Neural cell (in vitro differentiated cells): ENCODE results near the gene TMEM86A. TPM values are rescaled to one million over a fixed set of nuclear protein-coding genes. Genes with fewer than 3 reads are reported as not detected.

Source experiments
- H2AFZ ChIP-seq: fragments of 200-600, 300-800 bp; sonication (generic), shearing (Covaris generic); 2 replicates; pipeline ENCODE4 v1.6.0; 2014; ENCODE audit warnings: low read depth, mild to moderate bottlenecking, antibody characterized with exemption, low read length, moderate library complexity
- H3F3A ChIP-seq: fragments of 200-600 bp; shearing (Covaris generic); 2 replicates; pipeline ENCODE4 v1.6.1; 2016; ENCODE audit warnings: mild to moderate bottlenecking, moderate library complexity, mixed read lengths, antibody characterized with exemption, low read length; ENCODE audit not compliant: insufficient read depth, poor library complexity, severe bottlenecking
- H3K27ac ChIP-seq: fragments of 200-600, 300-800 bp; sonication (generic), shearing (Covaris generic); 2 replicates; pipeline ENCODE4 v1.5.1; 2014; ENCODE audit warnings: mild to moderate bottlenecking, low read length, moderate library complexity
- H3K27me3 ChIP-seq: fragments of 300-800, 200-600 bp; sonication (generic), shearing (Covaris generic); 2 replicates; pipeline ENCODE4 v1.6.0; 2014; ENCODE audit warnings: mild to moderate bottlenecking, low read depth, low read length, moderate library complexity; ENCODE audit not compliant: insufficient read depth
- H3K36me3 ChIP-seq: fragments of 300-800, 200-600 bp; sonication (generic), shearing (Covaris generic); 2 replicates; pipeline ENCODE4 v1.5.1; 2014; ENCODE audit warnings: mild to moderate bottlenecking, antibody characterized with exemption, low read length, moderate library complexity; ENCODE audit not compliant: insufficient read depth
- H3K4me2 ChIP-seq: fragments of 300-800, 200-600 bp; sonication (generic), shearing (Covaris generic); 2 replicates; pipeline ENCODE4 v1.6.0; 2014; ENCODE audit warnings: mild to moderate bottlenecking, low read length
- H3K4me3 ChIP-seq: fragments of 300-800, 200-600 bp; sonication (generic), shearing (Covaris generic); 2 replicates; pipeline ENCODE4 v1.5.1; 2014; ENCODE audit warnings: mild to moderate bottlenecking, low read length, moderate library complexity
- H3K79me2 ChIP-seq: fragments of 200-600 bp; shearing (Covaris generic); replicated peaks from 2 replicates; pipeline ENCODE4 v1.6.0; 2014; ENCODE audit warnings: mild to moderate bottlenecking, low read length, moderate library complexity; ENCODE audit not compliant: insufficient read depth
- H3K9ac ChIP-seq: fragments of 300-800, 200-600 bp; sonication (generic), shearing (Covaris generic); 2 replicates; pipeline ENCODE4 v1.6.1; 2016; ENCODE audit warnings: mild to moderate bottlenecking, low read length, mixed read lengths
- H3K9me2 ChIP-seq: fragments of 200-600 bp; shearing (Covaris generic); 2 replicates; pipeline ENCODE4 v1.6.1; 2016; ENCODE audit warnings: mild to moderate bottlenecking, low read length, mixed read lengths; ENCODE audit not compliant: insufficient read depth
- H3K9me3 ChIP-seq: fragments of 200-600, 300-800 bp; sonication (generic), shearing (Covaris generic); 2 replicates; pipeline ENCODE4 v1.6.1; 2016; ENCODE audit warnings: mild to moderate bottlenecking, mixed run types, low read length, moderate library complexity, mixed read lengths
- H4K20me1 ChIP-seq: fragments of 200-600 bp; shearing (Covaris generic); 2 replicates; pipeline ENCODE4 v1.6.1; 2016; ENCODE audit warnings: mild to moderate bottlenecking, mixed run types; ENCODE audit not compliant: insufficient read depth
- CTCF ChIP-seq: fragments of 450-650 bp; IDR thresholded peaks from 2 replicates; pipeline ENCODE4 v1.5.1; 2014; ENCODE audit warnings: antibody characterized with exemption, mild to moderate bottlenecking, moderate library complexity; ENCODE audit not compliant: poor library complexity, severe bottlenecking
- EP300 ChIP-seq: fragments of 450-650 bp; conservative IDR thresholded peaks from 2 replicates; pipeline ENCODE4 v1.6.1; 2014; ENCODE audit warnings: antibody characterized with exemption, mild to moderate bottlenecking, moderate library complexity; ENCODE audit not compliant: poor library complexity, severe bottlenecking
- EZH2 ChIP-seq: fragments of 200-600, 300-800 bp; shearing (Covaris generic), sonication (generic); IDR thresholded peaks from 2 replicates; pipeline ENCODE4 v1.6.1; 2014; ENCODE audit warnings: antibody characterized with exemption, low read length, borderline replicate concordance, mild to moderate bottlenecking; ENCODE audit not compliant: insufficient read depth, poor library complexity, severe bottlenecking
- MXI1 ChIP-seq: fragments of 450-650 bp; conservative IDR thresholded peaks from 2 replicates; pipeline ENCODE4 v1.6.1; 2014; ENCODE audit warnings: antibody characterized with exemption, mild to moderate bottlenecking; ENCODE audit not compliant: poor library complexity, severe bottlenecking
- POLR2AphosphoS5 ChIP-seq: IDR thresholded peaks from 2 replicates; pipeline ENCODE4 v1.6.1; 2012
- RAD21 ChIP-seq: fragments of 450-650 bp; conservative IDR thresholded peaks from 2 replicates; pipeline ENCODE4 v1.6.1; 2014; ENCODE audit warnings: antibody characterized with exemption, mild to moderate bottlenecking, moderate library complexity
- REST ChIP-seq: IDR thresholded peaks from 2 replicates; pipeline ENCODE4 v1.6.1; 2012; ENCODE audit warnings: borderline replicate concordance
- SMC3 ChIP-seq: fragments of 450-650 bp; conservative IDR thresholded peaks from 2 replicates; pipeline ENCODE4 v1.6.1; 2014; ENCODE audit warnings: antibody characterized with exemption, mild to moderate bottlenecking, moderate library complexity; ENCODE audit not compliant: poor library complexity
- TAF1 ChIP-seq: IDR thresholded peaks from 2 replicates; pipeline ENCODE4 v1.6.1; 2012; ENCODE audit warnings: low read depth
- polyA plus RNA-seq: library from polyadenylated mRNA; depleted of rRNA; stranded (reverse); fragments of >200 nt; gene quantifications from 2 replicates; pipeline ENCODE4 v1.2.3, GENCODE V29; 2014

Gene TMEM86A
- polyA plus RNA-seq, 1 donor from 2014 or later: 3.3 TPM

- H3K9ac ChIP-seq: no peak overlapping the region
- H3K4me2 ChIP-seq: no peak overlapping the region
- no peaks in the 10 kb centered on the region for H4K20me1 ChIP-seq
- H3K9me2 ChIP-seq: no peaks in the 10 kb centered on the region
- TF ChIP-seq MXI1 (no peak), RAD21 (no peak), SMC3 (no peak), REST (no peak), EP300 (no peak), POLR2AphosphoS5 (no peak), TAF1 (no peak), EZH2 (no peak), CTCF (no peak)
- H3K4me3 ChIP-seq: no peak overlapping the region
- H3K9me3 ChIP-seq: no peaks in the 10 kb centered on the region
- H3F3A ChIP-seq: no peaks in the 10 kb centered on the region
- H2AFZ ChIP-seq: no peak overlapping the region
- no peaks in the 10 kb centered on the region for H3K27me3 ChIP-seq
- no peaks in the 10 kb centered on the region for H3K79me2 ChIP-seq
- no peaks in the 10 kb centered on the region for H3K36me3 ChIP-seq
- H3K27ac ChIP-seq: no peak overlapping the region
These were observed 5.6 kb downstream of the TMEM86A start for GRCh38 chr11:18704045-18704645.

- H3K27me3 ChIP-seq: no peaks in the 10 kb centered on the region
- H3K27ac ChIP-seq: no peak overlapping the region
- no peaks in the 10 kb centered on the region for H3K79me2 ChIP-seq
- no peak overlapping the region for H2AFZ ChIP-seq
- no peaks in the 10 kb centered on the region for H3F3A ChIP-seq
- no peaks in the 10 kb centered on the region for H3K9me2 ChIP-seq
- H3K4me3 ChIP-seq: no peak overlapping the region
- no peak overlapping the region for H3K4me2 ChIP-seq
- no peaks in the 10 kb centered on the region for H3K9me3 ChIP-seq
- no peaks in the 10 kb centered on the region for H4K20me1 ChIP-seq
- TF ChIP-seq REST (no peak), EP300 (no peak), EZH2 (no peak), CTCF (no peak), MXI1 (no peak), RAD21 (no peak), POLR2AphosphoS5 (no peak), SMC3 (no peak), TAF1 (no peak)
- H3K9ac ChIP-seq: no peak overlapping the region
- no peaks in the 10 kb centered on the region for H3K36me3 ChIP-seq
These were observed 6.1 kb downstream of the TMEM86A start for GRCh38 chr11:18704698-18705097.
